Trophoblast cell (in vitro differentiated cells and primary cell): ENCODE measurements around the gene COX6B1.

Experiments used
- DNase-seq, 2 donors: peaks; one replicate each; pipeline ENCODE4 v3.0.0-alpha.2; 2016
- H2AFZ ChIP-seq: 2 replicates; pipeline ENCODE4 v1.6.1; 2013; ENCODE audit warnings: low read length, moderate library complexity, mild to moderate bottlenecking; ENCODE audit not compliant: insufficient read depth, poor library complexity
- H2AK5ac ChIP-seq: 2 replicates; pipeline ENCODE4 v1.6.1; 2013; ENCODE audit warnings: mild to moderate bottlenecking, low read length
- H2BK120ac ChIP-seq: 2 replicates; pipeline ENCODE4 v1.6.1; 2013; ENCODE audit warnings: low read length, mild to moderate bottlenecking, moderate library complexity; ENCODE audit not compliant: insufficient read depth, poor library complexity
- H2BK12ac ChIP-seq: 2 replicates; pipeline ENCODE4 v1.6.1; 2013; ENCODE audit warnings: mild to moderate bottlenecking, low read length, moderate library complexity
- H2BK5ac ChIP-seq: 2 replicates; pipeline ENCODE4 v1.6.1; 2013; ENCODE audit warnings: low read length, low read depth, moderate library complexity, mild to moderate bottlenecking; ENCODE audit not compliant: poor library complexity
- H3K14ac ChIP-seq: 2 replicates; pipeline ENCODE4 v1.6.1; 2013; ENCODE audit warnings: mild to moderate bottlenecking, low read length
- H3K18ac ChIP-seq: 2 replicates; pipeline ENCODE4 v1.6.1; 2013; ENCODE audit warnings: mild to moderate bottlenecking, low read length
- H3K23ac ChIP-seq: 2 replicates; pipeline ENCODE4 v1.6.1; 2013; ENCODE audit warnings: low read length
- H3K27ac ChIP-seq: 2 replicates; pipeline ENCODE4 v1.5.1; 2013; ENCODE audit warnings: low read depth, mild to moderate bottlenecking, inconsistent platforms, low read length, moderate library complexity
- H3K27me3 ChIP-seq: 2 replicates; pipeline ENCODE4 v1.6.1; 2013; ENCODE audit warnings: inconsistent platforms, mild to moderate bottlenecking, low read length, moderate library complexity; ENCODE audit not compliant: insufficient read depth
- H3K36me3 ChIP-seq, 2 experiments: 1 replicate in 1 of 2; 2 replicates in 1 of 2; pipeline ENCODE4 v1.6.1; 2013; ENCODE audit warnings: low read length in 2 of 2, mild to moderate bottlenecking in 2 of 2, moderate library complexity in 1 of 2; ENCODE audit not compliant: insufficient read depth in 2 of 2, control insufficient read depth in 1 of 2
- H3K4ac ChIP-seq: 2 replicates; pipeline ENCODE4 v1.6.1; 2013; ENCODE audit warnings: low read depth, mild to moderate bottlenecking, low read length, moderate library complexity
- H3K4me1 ChIP-seq, 2 experiments: 1 replicate in 1 of 2; 2 replicates in 1 of 2; pipeline ENCODE4 v1.6.1; 2013; ENCODE audit warnings: low read length in 2 of 2, mild to moderate bottlenecking in 2 of 2, moderate library complexity in 1 of 2; ENCODE audit not compliant: insufficient read depth in 2 of 2, control insufficient read depth in 1 of 2
- H3K4me2 ChIP-seq: 2 replicates; pipeline ENCODE4 v1.6.1; 2013; ENCODE audit warnings: inconsistent platforms, mild to moderate bottlenecking, low read length, moderate library complexity
- H3K4me3 ChIP-seq: 2 replicates; pipeline ENCODE4 v1.5.1; 2013; ENCODE audit warnings: mild to moderate bottlenecking, low read depth, low read length, inconsistent platforms
- H3K79me1 ChIP-seq: one replicate; pipeline ENCODE4 v1.6.1; 2013; ENCODE audit warnings: low read length
- H3K79me2 ChIP-seq: 2 replicates; pipeline ENCODE4 v1.6.1; 2013; ENCODE audit warnings: low read length, mild to moderate bottlenecking; ENCODE audit not compliant: control insufficient read depth, insufficient read depth, poor library complexity
- H3K9ac ChIP-seq: 2 replicates; pipeline ENCODE4 v1.6.1; 2013; ENCODE audit warnings: mild to moderate bottlenecking, low read length
- H3K9me3 ChIP-seq: 2 replicates; pipeline ENCODE4 v1.6.1; 2013; ENCODE audit warnings: low read depth, mild to moderate bottlenecking, control low read depth, inconsistent platforms, low read length; ENCODE audit not compliant: insufficient read depth
- H4K12ac ChIP-seq: 2 replicates; pipeline ENCODE4 v1.6.1; 2013; ENCODE audit warnings: low read depth, mild to moderate bottlenecking, low read length, moderate library complexity
- H4K8ac ChIP-seq: 2 replicates; pipeline ENCODE4 v1.6.1; 2013; ENCODE audit warnings: low read depth, mild to moderate bottlenecking, low read length, moderate library complexity
- H4K91ac ChIP-seq: one replicate; pipeline ENCODE4 v1.6.1; 2013; ENCODE audit warnings: low read depth, mild to moderate bottlenecking, low read length, moderate library complexity
- WGBS: extraction: QIAGEN DNeasy Blood & Tissue Kit; methylation state at CpG from one replicate; pipeline ENCODE4 v1.1.7; 2013; ENCODE audit warnings: missing lambda C conversion rate; ENCODE audit not compliant: insufficient read length, insufficient coverage; ENCODE audit errors: extremely low coverage; 5-methylcytosine and 5-hydroxymethylcytosine counted together

Gene COX6B1

GRCh38 chr19:35619290-35619923 lies 28.7 kb upstream of the COX6B1 start:
- Histone ChIP-seq H3K9ac (no peak overlapping the region), H3K79me2 (no peaks in the 10 kb centered on the region), H3K79me1 (no peaks in the 10 kb centered on the region), H3K14ac (no peak overlapping the region), H3K23ac (no peak overlapping the region), H2BK12ac (no peak overlapping the region), H3K18ac (no peak overlapping the region), H3K4me3 (no peak overlapping the region), H2AK5ac (no peak overlapping the region), H3K4me2 (no peak overlapping the region), H3K9me3 (peaks cover 2% of the 10 kb centered on the region), H2AFZ (no peak overlapping the region), H3K27me3 (no peaks in the 10 kb centered on the region), H2BK120ac (no peak overlapping the region), H4K8ac (no peak overlapping the region), H3K36me3 (peaks cover 40 to 53% of the 10 kb centered on the region in 2 experiments), H3K4me1 (no peaks in the 10 kb centered on the region), H4K12ac (no peak overlapping the region), H3K4ac (no peak overlapping the region), H2BK5ac (no peak overlapping the region), H4K91ac (no peak overlapping the region), H3K27ac (no peak overlapping the region)
- WGBS, result no CpG with 5 or more reads among the region's 12 CpGs
- no peak for DNase-seq

DNA sequence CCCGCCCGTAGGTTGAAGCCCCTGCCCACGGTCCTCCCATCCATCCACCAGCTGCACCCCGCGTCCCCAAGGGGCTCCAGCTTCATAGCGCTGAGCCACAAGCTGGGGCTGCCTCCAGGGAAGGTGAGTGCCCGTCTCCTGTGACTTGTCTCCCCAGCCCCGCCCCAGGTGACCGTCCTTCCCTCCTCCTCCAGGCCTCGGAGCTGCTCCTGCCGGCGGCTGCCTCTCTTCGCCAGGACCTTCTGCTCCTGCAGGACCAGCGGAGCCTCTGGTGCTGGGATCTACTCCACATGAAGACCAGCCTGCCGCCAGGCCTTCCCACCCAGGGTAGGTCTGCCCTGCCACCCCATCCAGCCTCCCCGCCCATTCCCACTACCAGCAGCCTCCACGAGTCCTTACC lies 28.1 kb upstream of the COX6B1 start:
- Histone ChIP-seq H3K18ac (no peak overlapping the region), H3K36me3 (peaks cover 38 to 48% of the 10 kb centered on the region in 2 experiments), H2BK12ac (no peak overlapping the region), H3K4me1 (no peaks in the 10 kb centered on the region), H3K79me2 (no peaks in the 10 kb centered on the region), H4K8ac (no peak overlapping the region), H2BK120ac (no peak overlapping the region), H2BK5ac (no peak overlapping the region), H3K23ac (no peak overlapping the region), H4K91ac (no peak overlapping the region), H3K4ac (no peak overlapping the region), H3K4me3 (no peak overlapping the region), H3K27me3 (no peaks in the 10 kb centered on the region), H3K14ac (no peak overlapping the region), H3K79me1 (no peaks in the 10 kb centered on the region), H3K9ac (no peak overlapping the region), H2AFZ (no peak overlapping the region), H3K4me2 (no peak overlapping the region), H2AK5ac (no peak overlapping the region), H3K9me3 (peaks cover 1% of the 10 kb centered on the region), H3K27ac (no peak overlapping the region), H4K12ac (no peak overlapping the region)
- no peak for DNase-seq
- no CpG with 5 or more reads among the region's 17 CpGs for WGBS

- DNase-seq, result no peak
- Histone ChIP-seq H2AK5ac (no peak overlapping the region), H3K4ac (no peak overlapping the region), H2AFZ (no peak overlapping the region), H3K4me1 (no peaks in the 10 kb centered on the region), H3K14ac (no peak overlapping the region), H3K27ac (no peak overlapping the region), H3K36me3 (peaks cover 32 to 38% of the 10 kb centered on the region in 2 experiments), H2BK5ac (no peak overlapping the region), H4K12ac (no peak overlapping the region), H3K18ac (no peak overlapping the region), H4K8ac (no peak overlapping the region), H3K9ac (no peak overlapping the region), H3K4me3 (no peak overlapping the region), H2BK12ac (no peak overlapping the region), H4K91ac (no peak overlapping the region), H3K4me2 (no peak overlapping the region), H3K79me1 (no peaks in the 10 kb centered on the region), H3K27me3 (no peaks in the 10 kb centered on the region), H3K23ac (no peak overlapping the region), H3K79me2 (no peaks in the 10 kb centered on the region), H3K9me3 (no peaks in the 10 kb centered on the region), H2BK120ac (no peak overlapping the region)
- WGBS, result no CpG with 5 or more reads among the region's 9 CpGs
These were observed 26.4 kb upstream of the COX6B1 start for GRCh38 chr19:35621708-35622107.

DNA sequence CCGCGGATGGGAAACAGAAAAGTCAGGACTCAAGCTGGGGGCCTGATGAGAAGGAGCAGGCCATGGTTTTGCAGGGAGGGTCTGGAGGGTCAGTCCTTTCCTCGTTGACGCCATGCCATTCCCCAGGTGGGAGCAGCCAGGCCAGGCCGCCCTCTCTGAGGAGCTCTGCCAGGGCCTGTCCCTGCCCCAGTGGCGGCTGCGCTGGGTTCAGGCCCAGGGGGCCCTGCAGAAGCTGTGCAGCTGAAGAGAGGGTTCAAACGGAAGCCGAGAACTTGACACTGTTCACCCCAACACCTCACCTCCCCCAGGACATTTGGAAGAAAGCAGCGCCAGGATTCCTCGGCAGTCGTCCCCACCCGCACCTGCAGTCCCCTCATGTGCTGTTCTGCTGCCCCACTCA lies 25.4 kb upstream of the COX6B1 start:
- Histone ChIP-seq H3K14ac (no peak overlapping the region), H3K23ac (no peak overlapping the region), H3K36me3 (peaks cover 26 to 33% of the 10 kb centered on the region in 2 experiments), H2AFZ (no peak overlapping the region), H3K27ac (no peak overlapping the region), H4K91ac (no peak overlapping the region), H3K4me3 (no peak overlapping the region), H3K9me3 (no peaks in the 10 kb centered on the region), H3K4me1 (no peaks in the 10 kb centered on the region), H3K79me2 (no peaks in the 10 kb centered on the region), H3K79me1 (no peaks in the 10 kb centered on the region), H3K27me3 (no peaks in the 10 kb centered on the region), H3K9ac (no peak overlapping the region), H4K12ac (no peak overlapping the region), H2BK12ac (no peak overlapping the region), H3K18ac (no peak overlapping the region), H2BK120ac (no peak overlapping the region), H2AK5ac (no peak overlapping the region), H3K4ac (no peak overlapping the region), H3K4me2 (no peak overlapping the region), H2BK5ac (no peak overlapping the region), H4K8ac (peak overlapping the region; percentile 20)
- WGBS, result no CpG with 5 or more reads among the region's 13 CpGs
- DNase-seq, result no peak
